T-helper 1 cell (primary cell): Measurements from ENCODE around the gene ATP6V1B1.

Experiments used
- DNase-seq, 5 donors: peaks; one replicate each; pipeline ENCODE4 v3.0.0-alpha.2; 2012 to 2020

ATP6V1B1 gene

GRCh38 chr2:70902067-70902442 lies 33.6 kb upstream of the ATP6V1B1 start:
- no peak for DNase-seq

GRCh38 chr2:70902579-70902978 lies 33.1 kb upstream of the ATP6V1B1 start:
- DNase-seq, result no peak

GRCh38 chr2:70903171-70903570 lies 32.5 kb upstream of the ATP6V1B1 start:
- DNase-seq, result no peak

GRCh38 chr2:70903641-70904340 lies 31.9 kb upstream of the ATP6V1B1 start:
- no peak for DNase-seq

GRCh38 chr2:70904371-70905216 lies 31.1 kb upstream of the ATP6V1B1 start:
- no peak for DNase-seq

- no peak for DNase-seq
Observed at GRCh38 chr2:70905443-70906421, 30.0 kb upstream of the ATP6V1B1 start.

- no peak for DNase-seq
Observed at GRCh38 chr2:70906439-70907005, 29.2 kb upstream of the ATP6V1B1 start.

- no peak for DNase-seq
Observed at GRCh38 chr2:70907130-70908057, 28.3 kb upstream of the ATP6V1B1 start.

- DNase-seq, result no peak
Observed at GRCh38 chr2:70916291-70916690, 19.4 kb upstream of the ATP6V1B1 start.

GRCh38 chr2:70918016-70918415 lies 17.7 kb upstream of the ATP6V1B1 start:
- no peak for DNase-seq

GRCh38 chr2:70919672-70920366 lies 15.9 kb upstream of the ATP6V1B1 start:
- DNase-seq, result peak in 4 of 5 donors; percentile 40 to 65 (median 56)

GRCh38 chr2:70920367-70920715 lies 15.4 kb upstream of the ATP6V1B1 start:
- no peak for DNase-seq

- no peak for DNase-seq
Observed at GRCh38 chr2:70921031-70921430, 14.7 kb upstream of the ATP6V1B1 start.

- DNase-seq, result no peak
Observed at GRCh38 chr2:70921839-70922234, 13.9 kb upstream of the ATP6V1B1 start.

- no peak for DNase-seq
Observed at GRCh38 chr2:70922235-70923234, 13.2 kb upstream of the ATP6V1B1 start.

- DNase-seq, result peak in 1 of 5 donors; percentile 32
Observed at GRCh38 chr2:70923378-70924015, 12.2 kb upstream of the ATP6V1B1 start.

- no peak for DNase-seq
Observed at GRCh38 chr2:70926042-70926441, 9.7 kb upstream of the ATP6V1B1 start.

GRCh38 chr2:70927138-70927537 lies 8.6 kb upstream of the ATP6V1B1 start:
- DNase-seq, result no peak

- DNase-seq, result no peak
Observed at GRCh38 chr2:70927641-70928040, 8.1 kb upstream of the ATP6V1B1 start.
